ENCODE data around the gene DCST1. TPM values are rescaled to one million over a fixed set of nuclear protein-coding genes. Genes with fewer than 3 reads are reported as not detected.

The DCST1 gene
- total and polyA plus RNA-seq, 4 donors, result not detected

GRCh38 chr1:155018617-155019348, 14.8 kb upstream of the DCST1 start (continued):
- TF ChIP-seq, protein P1, sequence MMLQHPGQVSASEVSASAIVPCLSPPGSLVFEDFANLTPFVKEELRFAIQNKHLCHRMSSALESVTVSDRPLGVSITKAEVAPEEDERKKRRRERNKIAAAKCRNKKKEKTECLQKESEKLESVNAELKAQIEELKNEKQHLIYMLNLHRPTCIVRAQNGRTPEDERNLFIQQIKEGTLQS (IDR thresholded peaks at IDR 0.05), result no peak
- TF ChIP-seq JUND (IDR thresholded peaks at IDR 0.05), result no peak
- TF ChIP-seq HNF4A (conservative IDR thresholded peaks at IDR 0.05), result no peak
- TF ChIP-seq, protein P2, sequence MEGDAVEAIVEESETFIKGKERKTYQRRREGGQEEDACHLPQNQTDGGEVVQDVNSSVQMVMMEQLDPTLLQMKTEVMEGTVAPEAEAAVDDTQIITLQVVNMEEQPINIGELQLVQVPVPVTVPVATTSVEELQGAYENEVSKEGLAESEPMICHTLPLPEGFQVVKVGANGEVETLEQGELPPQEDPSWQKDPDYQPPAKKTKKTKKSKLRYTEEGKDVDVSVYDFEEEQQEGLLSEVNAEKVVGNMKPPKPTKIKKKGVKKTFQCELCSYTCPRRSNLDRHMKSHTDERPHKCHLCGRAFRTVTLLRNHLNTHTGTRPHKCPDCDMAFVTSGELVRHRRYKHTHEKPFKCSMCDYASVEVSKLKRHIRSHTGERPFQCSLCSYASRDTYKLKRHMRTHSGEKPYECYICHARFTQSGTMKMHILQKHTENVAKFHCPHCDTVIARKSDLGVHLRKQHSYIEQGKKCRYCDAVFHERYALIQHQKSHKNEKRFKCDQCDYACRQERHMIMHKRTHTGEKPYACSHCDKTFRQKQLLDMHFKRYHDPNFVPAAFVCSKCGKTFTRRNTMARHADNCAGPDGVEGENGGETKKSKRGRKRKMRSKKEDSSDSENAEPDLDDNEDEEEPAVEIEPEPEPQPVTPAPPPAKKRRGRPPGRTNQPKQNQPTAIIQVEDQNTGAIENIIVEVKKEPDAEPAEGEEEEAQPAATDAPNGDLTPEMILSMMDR (IDR thresholded peaks at IDR 0.05; ENCODE audit: low read depth, low read length, missing input control), result no peak
- TF ChIP-seq, protein P3, sequence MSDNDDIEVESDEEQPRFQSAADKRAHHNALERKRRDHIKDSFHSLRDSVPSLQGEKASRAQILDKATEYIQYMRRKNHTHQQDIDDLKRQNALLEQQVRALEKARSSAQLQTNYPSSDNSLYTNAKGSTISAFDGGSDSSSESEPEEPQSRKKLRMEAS (IDR thresholded peaks at IDR 0.05), result no peak
- TF ChIP-seq RXRA (IDR thresholded peaks at IDR 0.05), result no peak
- no peak for TF ChIP-seq TAF1 (conservative IDR thresholded peaks at IDR 0.05)

DNA sequence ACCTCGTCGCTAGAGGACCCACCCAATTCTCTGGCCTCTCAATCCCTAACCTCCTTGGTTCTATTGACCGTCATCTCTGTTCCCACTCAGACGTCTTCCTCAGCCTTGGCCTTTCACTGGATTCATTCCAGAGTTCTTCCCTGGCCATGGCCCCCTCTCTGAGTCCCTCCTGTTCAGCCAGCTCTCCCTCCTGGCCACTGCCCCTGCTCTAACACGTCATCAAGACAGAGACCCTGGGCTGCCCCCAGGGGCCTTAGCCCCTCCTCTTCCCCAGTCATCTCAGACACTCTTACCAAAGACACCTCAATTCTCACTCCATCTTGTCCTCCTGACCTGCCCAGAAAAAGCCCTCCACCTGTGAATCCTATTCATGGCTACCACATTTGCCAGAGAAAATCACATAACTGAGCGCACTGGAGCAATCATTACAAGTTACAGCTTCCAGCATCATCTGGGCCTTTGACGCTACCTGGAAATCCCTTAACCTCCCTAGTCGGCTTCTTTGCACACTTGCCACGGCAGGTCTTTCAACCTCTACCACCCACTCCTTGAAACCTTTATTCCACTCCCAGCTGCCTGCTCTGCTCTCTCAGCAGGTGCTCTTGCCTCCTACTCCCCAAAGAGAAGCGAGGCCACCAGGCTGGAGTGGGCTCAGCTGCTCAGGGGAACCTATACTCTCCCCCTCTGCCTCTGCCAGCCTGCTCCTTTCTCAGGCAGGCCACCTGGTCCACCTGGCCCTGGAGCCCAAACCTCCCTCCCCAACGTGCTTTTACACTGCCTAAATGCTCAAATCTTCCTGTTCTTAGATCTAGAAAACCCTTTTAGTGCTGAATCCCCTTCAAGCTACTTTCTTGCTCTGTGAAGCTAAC, 14.0 kb upstream of the DCST1 start:
- Histone ChIP-seq H3K4me1 (ENCODE audit: control insufficient read depth in 4 of 4, insufficient read depth in 4 of 4, low read length in 3 of 4) (peaks cover 5 to 46% (median 17%) of the 10 kb centered on the region in 4 donors), H3K36me3 (ENCODE audit: control insufficient read depth in 4 of 4, insufficient read depth in 3 of 4, low read depth in 1 of 4, low read length in 3 of 4) (peaks cover 3 to 12% (median 5%) of the 10 kb centered on the region in 4 donors), H3K9ac (ENCODE audit: low read depth in 1 of 2, low read length in 2 of 2) (no peak overlapping the region), H3K27ac (ENCODE audit: low read depth in 1 of 2, low read length in 2 of 2) (no peak overlapping the region), H3K9me3 (ENCODE audit: control insufficient read depth in 4 of 4, low read length in 3 of 4) (no peaks in the 10 kb centered on the region), H3K27me3 (ENCODE audit: control insufficient read depth in 4 of 4, insufficient read depth in 4 of 4, low read length in 3 of 4) (no peaks in the 10 kb centered on the region), H3K4me3 (ENCODE audit: low read depth in 1 of 3, low read length in 3 of 3) (no peak overlapping the region)
- TF ChIP-seq RAD21 (IDR thresholded peaks at IDR 0.05), result no peak
- 84% methylated on average over 11 of the region's 11 CpGs for WGBS
- DNase-seq (ENCODE audit: low spot score), result no peak

DNA sequence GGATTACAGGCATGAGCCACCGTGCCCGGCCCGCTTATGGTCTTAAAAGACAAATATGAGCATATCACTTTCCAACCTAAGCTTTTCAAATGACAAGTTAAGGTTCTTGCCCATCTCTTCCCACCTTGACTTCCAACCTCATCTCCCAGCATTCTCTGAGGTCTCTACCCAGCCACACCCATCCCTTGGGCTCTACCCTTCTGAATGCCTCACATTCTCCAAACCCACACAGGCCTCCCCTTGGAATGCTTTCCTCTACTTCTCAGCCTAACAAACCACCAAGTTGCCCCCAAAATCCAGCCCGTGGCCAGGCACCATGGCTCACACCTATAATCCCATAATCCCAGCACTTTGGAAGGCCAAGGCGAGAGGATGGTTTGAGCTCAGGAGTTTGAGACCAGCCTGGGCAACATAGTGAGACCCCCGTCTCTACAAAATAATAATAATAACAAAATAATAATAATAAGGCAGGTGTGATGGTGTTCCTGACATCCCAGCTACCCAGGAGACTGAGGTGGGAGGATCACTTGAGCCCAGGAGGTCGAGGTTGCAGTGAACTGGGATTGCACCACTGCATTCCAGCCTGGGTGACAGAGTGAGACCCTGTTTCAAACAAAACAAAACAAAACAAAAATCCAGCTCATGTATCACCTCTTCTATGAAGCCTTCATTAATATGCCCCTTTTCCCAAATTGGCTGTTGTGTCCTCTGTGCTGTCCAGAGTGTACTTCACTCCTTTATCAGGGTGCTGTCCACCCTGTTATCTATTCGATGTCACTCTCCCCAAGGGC, 11.3 kb upstream of the DCST1 start:
- no peak for DNase-seq (ENCODE audit: low spot score)
- Histone ChIP-seq H3K4me3 (ENCODE audit: low read depth in 1 of 3, low read length in 3 of 3) (no peak overlapping the region), H3K36me3 (ENCODE audit: control insufficient read depth in 4 of 4, insufficient read depth in 3 of 4, low read depth in 1 of 4, low read length in 3 of 4) (no peaks in the 10 kb centered on the region), H3K4me1 (ENCODE audit: control insufficient read depth in 4 of 4, insufficient read depth in 4 of 4, low read length in 3 of 4) (peaks cover 4 to 27% (median 15%) of the 10 kb centered on the region in 4 donors), H3K27me3 (ENCODE audit: control insufficient read depth in 4 of 4, insufficient read depth in 4 of 4, low read length in 3 of 4) (no peaks in the 10 kb centered on the region), H3K9me3 (ENCODE audit: control insufficient read depth in 4 of 4, low read length in 3 of 4) (no peaks in the 10 kb centered on the region), H3K9ac (ENCODE audit: low read depth in 1 of 2, low read length in 2 of 2) (no peak overlapping the region), H3K27ac (ENCODE audit: low read depth in 1 of 2, low read length in 2 of 2) (no peak overlapping the region)
- TF ChIP-seq EGR1 (IDR thresholded peaks at IDR 0.05; ENCODE audit: low read depth in 2 of 2) (no peak), RAD21 (IDR thresholded peaks at IDR 0.05) (no peak), SP1 (IDR thresholded peaks at IDR 0.05) (no peak), GABPA (IDR thresholded peaks at IDR 0.05 in 1 of 2, conservative IDR thresholded peaks at IDR 0.05 in 1 of 2) (no peak), TAF1 (conservative IDR thresholded peaks at IDR 0.05) (no peak), JUND (IDR thresholded peaks at IDR 0.05) (no peak)
- TF ChIP-seq, protein P3 (IDR thresholded peaks at IDR 0.05), result no peak
- 70% methylated on average over 8 of the region's 8 CpGs for WGBS

Data from liver (tissue), 9 donors.